GM10266 (cell line): Measurements from ENCODE around the gene UBA1.

Experiments used
- DNase-seq: peaks from one replicate; pipeline ENCODE4 v3.0.0; 2012; ENCODE audit errors: extremely low spot score
- CTCF ChIP-seq: IDR thresholded peaks from 2 replicates; pipeline ENCODE4 v1.5.1; 2012; ENCODE audit warnings: mild to moderate bottlenecking, low read depth; ENCODE audit not compliant: control insufficient read depth, insufficient read depth; ENCODE audit errors: missing control alignments

Gene UBA1

DNA sequence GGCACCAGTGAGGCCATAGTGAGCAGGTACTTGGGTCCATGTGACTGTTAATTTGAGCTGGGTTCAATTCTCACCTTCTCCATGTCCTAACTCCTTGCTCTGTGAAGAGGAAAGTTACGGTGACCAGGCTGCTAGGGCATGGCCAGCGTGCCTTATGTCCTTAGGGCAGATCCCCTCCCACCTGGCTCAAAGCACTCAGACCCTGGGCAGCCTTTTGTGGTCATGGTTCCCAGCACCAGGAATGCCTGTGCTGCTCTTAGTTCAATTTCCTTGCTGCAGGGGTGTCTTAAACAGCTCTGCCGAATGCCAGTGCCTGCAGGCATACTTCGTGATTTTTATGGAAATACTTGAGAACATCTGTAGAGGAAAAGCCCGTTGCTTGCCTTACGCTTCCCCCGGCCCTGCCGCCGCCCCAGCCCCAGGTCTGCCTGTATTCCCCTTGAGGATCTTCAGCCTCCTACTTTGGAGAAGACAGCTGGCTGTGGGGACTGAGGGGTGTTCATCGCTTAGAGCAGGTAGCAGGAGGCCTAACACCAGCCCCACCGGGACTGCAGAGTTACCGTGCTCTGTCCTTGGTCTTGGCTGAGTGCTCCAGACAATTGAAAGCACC is 21.8 kb downstream of the UBA1 start:
- no peak for DNase-seq
- TF ChIP-seq CTCF: no peak

- no peak for DNase-seq
- TF ChIP-seq CTCF: no peak
Observed at GRCh38 chrX:47216393-47216925, 22.8 kb downstream of the UBA1 start.

DNA sequence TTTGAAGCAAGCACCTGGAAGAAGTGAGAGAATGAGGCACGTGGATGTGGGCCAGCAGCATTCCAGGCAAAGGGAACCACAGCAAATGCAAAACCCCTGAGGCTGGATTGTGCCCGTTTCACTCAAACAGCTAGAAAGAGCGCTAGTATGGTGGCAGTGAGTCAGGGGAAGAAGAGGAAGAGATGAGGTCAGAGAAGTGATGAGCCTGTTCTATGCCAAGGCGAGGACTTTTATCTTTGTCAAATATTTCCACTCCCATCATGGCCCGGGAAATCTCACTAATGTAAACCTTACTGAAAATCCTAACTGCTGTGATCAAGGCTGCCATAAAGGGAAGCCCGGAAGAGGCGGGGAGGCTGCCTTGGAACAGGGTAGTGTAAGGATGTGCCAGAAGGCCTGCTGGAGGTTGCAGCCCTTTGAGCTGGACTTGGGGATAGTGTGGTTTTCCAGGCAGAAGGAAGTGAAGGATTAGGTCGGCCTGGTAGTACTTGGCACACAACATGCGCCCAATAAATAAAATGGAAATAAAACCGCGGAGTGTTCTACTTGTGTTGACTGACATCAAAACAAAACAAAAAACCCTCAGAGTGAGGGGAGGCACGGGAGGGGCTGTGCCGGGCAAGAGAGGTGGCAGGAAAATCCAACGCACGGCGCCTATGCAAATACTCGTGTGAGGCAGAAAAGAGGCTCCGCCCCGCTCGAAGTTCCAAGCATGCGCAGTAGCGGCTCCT is 23.7 kb downstream of the UBA1 start:
- TF ChIP-seq CTCF: no peak

GRCh38 chrX:47217852-47218279 is 24.2 kb downstream of the UBA1 start:
- DNase-seq: peak; percentile 86

More for the DNA sequence above, 23.7 kb downstream of the UBA1 start:
- no peak for DNase-seq

DNA sequence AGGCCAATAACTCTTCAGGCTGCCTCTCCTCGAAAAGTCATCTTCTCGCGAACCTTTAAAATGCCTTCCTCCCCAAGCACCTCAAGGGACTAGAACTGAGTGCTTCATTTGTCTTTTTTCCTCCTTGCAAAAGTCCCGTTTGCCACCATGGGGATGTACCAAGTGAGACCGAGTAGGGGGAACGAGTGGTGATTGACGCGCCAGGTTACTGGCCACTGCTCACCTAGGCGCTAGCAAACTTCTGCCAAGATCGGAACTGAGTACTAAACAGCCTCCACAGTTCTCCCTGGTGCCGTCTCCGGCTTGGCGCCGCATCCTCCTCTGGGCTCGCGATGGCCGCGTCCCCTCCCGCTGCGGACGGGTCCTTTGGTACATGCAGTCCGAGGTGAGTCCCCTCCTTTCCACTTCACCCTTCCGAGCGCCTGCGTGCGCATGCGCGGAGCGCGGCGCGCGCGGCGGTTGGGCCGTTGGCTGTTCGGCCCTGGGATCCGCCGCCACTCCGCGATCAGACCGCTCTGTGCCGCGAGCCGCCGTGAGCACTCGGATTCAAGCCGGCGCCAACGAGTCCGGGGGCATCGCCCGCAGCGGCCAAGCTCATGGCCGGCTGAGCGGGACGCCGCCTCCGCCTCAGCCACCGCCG is 24.8 kb downstream of the UBA1 start, which contains the start of gene CDK16:
CDK16 (plus strand) TSS at position 402 of the 640 bp plus-strand sequence. CDS start 4,877 bp downstream, outside the sequence.
- peak; percentile 89 for DNase-seq
- no peak for TF ChIP-seq CTCF

More at GRCh38 chrX:47217852-47218279, 24.2 kb downstream of the UBA1 start:
- TF ChIP-seq CTCF: no peak

DNA sequence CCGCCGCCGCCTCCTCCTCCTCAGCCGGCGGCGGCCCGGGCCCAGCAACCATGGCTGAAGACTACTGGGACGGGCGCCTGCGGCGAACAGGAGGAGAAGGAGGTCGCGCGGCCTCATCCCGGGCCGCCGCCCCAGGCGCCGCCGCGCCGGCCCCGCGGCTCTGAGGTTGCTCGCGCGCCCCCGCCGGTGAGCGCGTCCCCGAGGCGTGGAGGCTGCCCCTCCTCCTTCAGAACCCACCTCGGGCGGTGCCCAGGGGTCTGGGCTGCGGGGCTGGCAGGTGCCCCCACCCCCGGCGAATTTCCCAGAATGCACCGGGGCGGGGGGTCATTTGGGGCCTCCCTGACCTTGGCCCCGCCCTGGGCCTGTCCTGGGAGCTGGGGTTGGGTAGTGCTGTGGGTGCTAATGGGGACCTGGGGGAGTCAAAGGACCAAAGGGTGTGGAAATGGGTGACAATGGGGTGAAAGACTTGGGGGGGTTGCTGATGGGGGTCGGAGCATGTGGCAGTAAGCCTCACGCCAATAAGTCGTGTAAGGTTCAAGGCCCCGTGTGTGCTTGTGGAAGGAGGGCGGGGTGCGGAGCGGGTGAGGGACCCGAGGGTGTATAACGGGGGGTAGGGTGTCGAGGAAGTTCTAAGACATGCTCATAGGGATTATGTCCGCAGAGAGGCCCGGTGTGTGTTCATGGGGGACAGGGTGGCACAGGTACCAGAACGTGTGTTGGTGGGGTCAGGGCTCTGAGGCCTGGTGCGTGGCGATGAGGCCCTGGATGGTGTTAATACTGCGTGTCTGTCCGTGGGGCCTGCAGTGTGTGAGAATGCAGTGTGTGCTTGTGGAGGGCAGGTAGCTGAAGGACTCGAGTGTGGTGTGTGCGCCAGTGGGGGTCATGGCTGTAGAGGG is 25.5 kb downstream of the UBA1 start:
- DNase-seq: peak; percentile 40
- no peak for TF ChIP-seq CTCF
